HL-60/S4 treated with retinoic acid at 250 ng/mL for 4 days and 3 days (cell line): ENCODE data around the gene TGFBR2.

Experiments used
- in situ Hi-C: fragments of 300-500 bp; cut with MboI; formaldehyde crosslinking; loops from 2 replicates; pipeline ENCODE4 v1.7.0; 2022; ENCODE audit warnings: low sequenced_read_pairs

Gene TGFBR2

DNA sequence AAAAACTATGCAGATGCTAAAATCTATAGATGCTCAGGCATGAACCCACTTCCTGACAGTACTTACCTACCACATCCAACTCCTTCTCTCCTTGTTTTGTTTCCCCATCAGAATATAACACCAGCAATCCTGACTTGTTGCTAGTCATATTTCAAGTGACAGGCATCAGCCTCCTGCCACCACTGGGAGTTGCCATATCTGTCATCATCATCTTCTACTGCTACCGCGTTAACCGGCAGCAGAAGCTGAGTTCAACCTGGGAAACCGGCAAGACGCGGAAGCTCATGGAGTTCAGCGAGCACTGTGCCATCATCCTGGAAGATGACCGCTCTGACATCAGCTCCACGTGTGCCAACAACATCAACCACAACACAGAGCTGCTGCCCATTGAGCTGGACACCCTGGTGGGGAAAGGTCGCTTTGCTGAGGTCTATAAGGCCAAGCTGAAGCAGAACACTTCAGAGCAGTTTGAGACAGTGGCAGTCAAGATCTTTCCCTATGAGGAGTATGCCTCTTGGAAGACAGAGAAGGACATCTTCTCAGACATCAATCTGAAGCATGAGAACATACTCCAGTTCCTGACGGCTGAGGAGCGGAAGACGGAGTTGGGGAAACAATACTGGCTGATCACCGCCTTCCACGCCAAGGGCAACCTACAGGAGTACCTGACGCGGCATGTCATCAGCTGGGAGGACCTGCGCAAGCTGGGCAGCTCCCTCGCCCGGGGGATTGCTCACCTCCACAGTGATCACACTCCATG lies 65.3 kb downstream of the TGFBR2 start:
- in situ Hi-C loops: no loop called here

DNA sequence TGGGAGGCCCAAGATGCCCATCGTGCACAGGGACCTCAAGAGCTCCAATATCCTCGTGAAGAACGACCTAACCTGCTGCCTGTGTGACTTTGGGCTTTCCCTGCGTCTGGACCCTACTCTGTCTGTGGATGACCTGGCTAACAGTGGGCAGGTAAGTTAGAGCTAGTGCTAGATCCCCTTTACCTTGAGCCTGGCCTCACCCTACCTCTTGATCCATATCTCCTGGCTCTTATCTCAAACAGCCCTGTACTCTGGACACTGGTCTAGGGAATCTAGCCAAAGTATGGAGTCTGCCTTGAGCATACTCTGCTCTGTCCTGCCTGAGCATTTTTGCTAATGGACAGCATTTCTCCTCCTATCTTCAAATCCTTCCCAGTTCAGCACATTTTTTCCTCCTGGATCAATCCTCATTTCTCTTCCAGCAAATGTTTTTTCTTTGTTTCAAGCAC lies 65.9 kb downstream of the TGFBR2 start:
- in situ Hi-C loops: no loop called here

DNA sequence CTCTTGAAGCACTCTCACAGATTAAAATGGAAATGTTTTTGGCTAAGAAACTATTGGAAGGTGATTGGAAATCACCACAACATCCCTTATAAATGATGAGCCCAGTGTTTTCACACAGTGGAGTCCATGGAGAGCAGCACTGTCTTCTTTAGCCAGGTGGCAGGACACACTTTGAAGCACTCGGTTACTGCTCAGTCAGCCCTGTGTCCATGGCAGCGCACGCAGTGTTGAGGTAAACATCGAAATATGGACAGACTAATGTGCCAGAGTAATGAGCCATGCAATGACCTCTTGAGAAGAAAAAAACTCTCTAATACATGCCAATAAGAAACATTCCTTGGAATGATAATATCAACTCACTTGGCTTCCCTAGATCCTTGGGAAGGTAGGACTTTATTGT lies 66.6 kb downstream of the TGFBR2 start:
- in situ Hi-C loops: no loop called here

DNA sequence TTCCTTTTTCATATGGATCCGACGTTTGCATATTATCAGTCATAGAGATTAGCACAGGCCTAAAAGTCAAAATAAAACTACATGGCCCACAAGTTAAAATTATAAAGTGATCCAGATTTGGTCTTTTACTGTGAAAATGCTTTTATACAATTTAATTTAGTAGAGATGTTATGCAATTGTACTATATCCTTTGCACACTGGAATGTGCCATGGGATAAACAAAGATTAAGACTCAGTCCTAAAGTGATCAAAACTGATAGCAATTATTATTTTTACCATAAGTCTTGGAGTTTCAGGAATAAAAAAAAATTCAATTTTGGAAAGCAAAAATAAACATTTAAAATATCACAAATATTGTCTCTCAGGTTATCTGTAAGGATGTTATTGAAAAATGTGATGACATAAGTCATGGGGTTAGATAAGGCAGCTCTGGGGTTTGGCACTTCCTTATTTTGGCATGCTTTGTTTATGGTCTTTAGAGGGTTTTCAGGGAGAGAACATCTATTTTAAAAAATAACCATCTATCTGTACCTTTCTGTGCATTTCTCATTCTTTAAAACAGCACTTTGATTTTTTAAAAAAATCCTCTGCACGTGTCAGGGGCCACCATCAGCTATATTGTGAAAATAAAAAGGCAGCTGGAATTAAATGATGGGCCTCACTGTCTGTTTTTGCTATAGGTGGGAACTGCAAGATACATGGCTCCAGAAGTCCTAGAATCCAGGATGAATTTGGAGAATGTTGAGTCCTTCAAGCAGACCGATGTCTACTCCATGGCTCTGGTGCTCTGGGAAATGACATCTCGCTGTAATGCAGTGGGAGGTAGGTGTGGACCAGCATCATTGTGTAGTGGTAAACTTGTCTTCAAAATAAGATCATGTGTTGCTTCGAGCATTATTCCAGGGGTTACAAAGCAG lies 67.3 kb downstream of the TGFBR2 start:
- in situ Hi-C loops: no loop called here

DNA sequence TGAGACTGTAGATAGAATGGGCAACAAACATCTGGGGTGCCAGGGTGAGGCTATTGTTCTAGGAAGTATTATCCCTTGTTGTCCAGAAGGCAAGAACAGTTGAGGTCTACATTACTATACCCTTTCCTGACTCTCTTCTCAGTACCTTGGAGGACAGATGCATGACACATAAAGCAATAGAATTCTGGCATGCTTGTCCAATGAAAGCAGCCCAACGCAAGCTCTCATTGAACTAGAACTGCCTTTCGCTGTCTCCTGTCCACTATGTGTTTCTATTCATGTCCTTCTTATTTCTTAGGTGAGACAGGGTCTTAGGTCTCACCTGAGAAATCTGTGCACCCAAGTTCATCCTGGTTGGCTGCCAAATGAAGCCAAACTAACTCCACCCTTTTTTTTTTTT lies 68.6 kb downstream of the TGFBR2 start:
- in situ Hi-C loops: no loop called here

DNA sequence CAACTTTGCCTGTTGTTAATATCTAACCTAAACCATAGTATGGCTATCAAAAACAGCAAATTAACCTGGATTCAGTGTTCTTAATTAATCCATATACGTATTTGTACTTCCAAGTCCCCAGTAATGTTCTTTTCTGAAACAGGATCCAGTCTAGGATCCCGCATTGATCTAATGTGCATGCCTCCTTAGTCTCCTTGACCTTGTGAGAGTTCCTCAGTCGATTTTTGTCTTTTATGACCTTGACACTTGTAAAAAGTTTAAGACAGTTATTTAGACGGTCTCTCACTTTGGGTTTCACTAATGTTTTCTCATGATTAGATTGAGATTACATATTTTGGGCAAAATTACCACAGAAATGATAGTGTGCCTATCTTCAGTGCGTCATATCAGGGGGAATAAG lies 69.4 kb downstream of the TGFBR2 start:
- in situ Hi-C loops: no loop called here

DNA sequence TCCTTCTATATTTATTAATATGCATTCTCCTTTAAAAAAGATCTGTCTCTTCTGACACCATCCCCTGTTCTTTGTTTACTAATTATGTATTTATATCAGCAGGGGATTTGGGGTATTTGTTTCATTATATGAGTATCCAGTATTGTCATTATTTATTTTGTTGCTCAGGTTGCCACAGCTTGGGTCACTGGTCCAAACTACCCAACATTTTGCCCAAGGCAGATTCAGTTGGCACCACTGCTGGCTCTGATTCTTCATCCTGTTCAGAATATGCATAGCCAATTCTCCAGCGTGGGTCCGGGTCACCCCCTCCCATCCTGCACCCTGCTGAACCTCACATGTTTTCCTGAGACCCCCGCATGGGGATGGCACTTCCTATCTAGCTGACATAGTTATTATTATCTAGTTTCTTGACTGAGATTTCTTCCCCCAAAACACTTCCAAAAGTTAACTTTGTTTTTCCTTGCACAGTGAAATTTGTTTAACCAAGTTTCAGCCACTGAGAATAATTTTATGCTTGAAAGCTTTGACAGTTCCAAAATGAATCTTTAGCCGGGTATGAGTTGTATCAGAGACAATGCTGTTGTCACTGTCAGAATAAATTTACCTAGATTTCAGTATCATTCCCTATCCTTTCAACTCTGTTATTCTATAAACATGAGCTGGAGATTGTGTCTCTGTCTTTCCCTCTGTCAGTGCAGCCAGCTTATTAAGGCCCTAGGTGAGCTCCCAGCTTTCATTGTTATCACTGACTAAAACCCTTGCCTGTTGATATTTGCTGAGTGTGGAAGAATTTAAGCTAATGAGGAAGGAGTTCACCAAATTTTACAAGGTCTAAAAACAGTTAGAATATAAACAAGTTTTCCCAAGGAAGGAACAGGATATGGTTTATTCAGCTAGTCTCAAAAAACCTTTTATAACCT lies 70.3 kb downstream of the TGFBR2 start:
- in situ Hi-C loops: no loop called here

DNA sequence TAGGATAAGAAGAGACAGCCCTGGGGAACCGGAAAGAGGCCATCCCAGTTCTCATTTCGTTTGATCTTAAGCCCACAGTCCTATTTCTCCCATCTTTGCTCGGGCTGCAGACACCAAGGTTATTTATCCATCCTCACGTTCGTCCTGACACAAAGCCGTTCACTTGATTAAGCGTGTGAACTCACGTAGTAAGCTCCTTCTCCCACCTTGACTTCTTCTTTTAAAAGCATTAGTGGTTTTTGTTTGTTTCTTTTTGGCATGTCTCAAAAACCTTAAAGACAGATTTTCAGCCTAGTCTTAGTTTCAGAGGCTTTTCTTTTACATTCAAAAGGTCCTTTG lies 70.9 kb downstream of the TGFBR2 start:
- in situ Hi-C loops: no loop called here

DNA sequence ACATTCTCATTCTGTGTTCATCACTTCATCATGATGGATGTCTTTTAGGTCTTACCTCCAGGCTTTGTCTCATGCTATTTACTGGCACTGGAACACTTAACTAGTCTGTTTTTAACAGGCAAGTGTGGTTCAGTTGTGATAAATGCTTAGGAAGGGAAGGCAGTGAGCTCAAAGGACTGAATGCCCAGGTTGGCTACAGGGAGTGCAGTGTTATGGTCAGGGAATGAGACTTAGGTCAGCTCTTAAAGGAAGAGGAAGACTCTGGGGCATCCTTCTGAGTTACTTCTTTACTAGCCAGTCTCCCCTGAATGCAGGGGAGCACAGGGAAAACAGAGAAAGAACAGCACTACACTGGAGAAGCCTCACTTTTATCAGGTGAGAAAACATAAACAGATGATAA lies 72.6 kb downstream of the TGFBR2 start:
- in situ Hi-C loops: no loop called here

DNA sequence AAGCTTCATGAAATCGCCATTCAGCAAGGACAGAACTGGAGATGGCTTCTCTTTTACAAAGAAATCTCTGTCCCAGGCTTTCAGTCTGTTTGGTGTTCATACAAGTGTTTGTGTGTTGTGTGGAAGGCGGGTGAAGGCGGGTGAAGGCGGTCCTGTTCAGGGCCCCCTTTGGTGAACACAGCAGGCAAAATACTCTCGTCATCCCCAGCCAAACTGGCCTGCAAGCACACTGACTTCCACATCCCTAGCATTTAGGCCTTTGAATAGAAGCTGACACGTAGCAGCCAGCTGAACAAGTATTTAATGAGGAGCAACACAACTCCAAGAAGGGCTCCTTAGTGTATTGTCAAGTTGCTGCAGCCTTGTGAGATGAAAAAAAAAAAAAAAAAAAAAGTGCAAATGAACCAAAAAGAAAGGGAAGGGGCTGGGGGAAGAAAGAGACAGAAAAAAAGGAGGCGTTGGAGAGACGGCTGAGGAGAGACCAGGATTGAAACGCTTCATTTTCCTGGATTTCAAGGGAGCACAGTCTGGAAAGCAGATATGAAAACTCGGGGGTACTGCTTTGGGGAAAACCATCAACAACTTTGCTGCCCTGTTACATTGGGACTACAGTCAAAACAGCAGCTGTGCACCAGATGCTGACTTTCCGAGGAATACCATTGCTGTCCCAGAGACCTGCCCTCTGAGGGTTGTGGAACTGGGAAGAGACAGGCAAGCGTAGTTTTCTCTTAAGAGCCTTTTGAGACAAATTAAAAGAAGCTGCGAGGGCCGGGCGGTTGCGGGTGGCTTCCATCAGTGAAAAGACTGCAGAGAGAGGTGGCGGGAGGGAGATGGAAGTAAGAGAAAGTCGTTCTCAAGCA lies 74.6 kb downstream of the TGFBR2 start:
- in situ Hi-C loops: no loop called here

DNA sequence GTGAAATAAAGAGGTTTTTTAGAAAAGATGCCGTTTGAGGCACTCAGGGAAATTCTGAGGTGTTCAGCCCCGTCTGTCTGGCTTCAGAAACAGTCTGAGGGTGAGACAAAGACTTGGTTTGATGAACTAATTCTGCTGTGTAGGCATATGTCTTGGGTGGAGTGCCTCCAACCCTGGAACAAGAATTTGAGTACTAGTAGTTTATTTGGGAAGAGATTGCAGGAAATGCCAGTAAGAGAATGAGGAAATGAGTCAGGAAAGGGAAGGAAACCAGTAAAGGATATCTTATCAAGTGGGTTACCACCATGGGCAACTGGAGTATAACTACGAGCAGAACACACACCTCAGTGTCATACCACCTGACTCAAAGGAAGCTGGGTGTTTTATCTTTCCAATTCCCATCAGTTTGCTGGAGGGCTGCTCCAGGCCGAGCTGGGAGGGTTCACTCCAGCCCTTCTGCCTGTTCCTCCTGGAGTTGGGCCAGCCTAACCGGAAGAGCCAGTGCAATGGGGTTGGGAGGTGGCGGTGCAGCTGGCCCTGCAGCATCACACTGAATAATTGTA lies 75.3 kb downstream of the TGFBR2 start:
- in situ Hi-C loops: no loop called here

DNA sequence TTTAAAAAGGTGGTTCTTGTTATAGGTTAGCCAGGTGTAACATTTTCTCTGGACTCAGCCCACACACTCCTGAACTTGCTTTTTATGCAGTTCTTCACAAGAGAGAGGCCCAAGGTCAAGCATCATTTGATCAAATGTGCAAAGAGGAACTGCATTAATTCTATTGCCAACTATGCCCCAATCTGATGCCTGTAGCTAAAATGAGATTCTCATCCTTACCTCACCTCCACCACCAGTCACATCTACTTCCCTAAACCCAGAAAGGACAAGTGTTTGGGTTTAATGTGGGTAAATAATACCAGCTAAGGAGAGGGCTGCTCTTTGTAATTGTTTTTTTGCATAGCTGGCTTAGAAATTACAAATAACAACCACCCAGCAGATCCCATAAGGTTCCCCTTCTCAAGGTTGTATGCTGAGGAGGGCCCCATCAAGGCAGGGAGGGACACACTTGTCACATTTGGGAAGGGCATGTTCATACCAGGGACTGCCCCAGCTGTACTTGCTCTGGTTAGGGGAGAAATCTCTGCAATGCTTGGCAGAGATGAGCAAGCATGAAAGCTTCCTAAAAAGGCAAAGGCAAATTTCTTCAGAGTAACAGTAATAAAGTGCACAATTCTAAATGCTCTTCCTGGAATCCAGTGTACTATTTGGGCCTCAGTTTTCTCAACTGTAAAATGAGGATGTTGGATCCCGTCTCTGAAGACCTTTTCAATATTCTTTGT lies 76.2 kb downstream of the TGFBR2 start:
- in situ Hi-C loops: no loop called here

DNA sequence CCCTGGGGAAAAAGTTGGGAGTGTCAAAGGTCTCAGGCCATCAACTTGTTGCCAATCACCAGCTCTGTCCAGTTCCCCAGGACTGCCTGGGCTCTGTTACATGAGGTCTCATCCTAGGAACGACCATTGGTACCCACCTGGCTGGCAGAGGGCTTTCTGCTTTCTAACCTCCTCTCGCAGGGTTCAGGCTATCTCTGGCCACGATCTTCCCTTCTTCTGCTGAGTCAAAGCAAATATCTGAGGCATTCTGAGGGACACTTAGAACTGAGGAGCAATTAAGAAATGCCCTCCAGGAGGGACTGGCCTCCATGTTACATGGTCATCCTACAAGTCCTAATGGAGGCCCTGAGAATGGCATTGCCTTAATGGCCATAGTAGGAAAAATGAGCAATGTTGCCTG lies 77.4 kb downstream of the TGFBR2 start:
- in situ Hi-C loops: no loop called here

DNA sequence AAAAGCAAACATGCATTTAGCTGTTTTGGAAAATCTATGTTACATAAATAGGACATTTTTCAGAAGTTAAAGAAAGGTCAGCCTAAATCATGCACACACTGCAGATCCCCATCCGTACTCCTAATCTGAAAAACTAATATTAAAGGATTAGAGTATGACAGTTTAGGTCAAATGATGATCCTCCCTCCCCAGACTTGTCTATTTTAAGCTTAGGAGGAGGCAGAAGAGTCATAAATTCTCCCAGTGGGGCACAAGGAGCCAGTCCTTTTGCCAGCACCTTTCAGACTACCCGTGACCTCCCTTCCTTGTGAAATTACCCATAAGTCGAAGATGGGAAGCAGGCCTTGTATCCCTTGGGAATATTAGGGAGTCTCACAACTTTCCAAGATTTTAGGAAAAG lies 78.0 kb downstream of the TGFBR2 start:
- in situ Hi-C loops: no loop called here

DNA sequence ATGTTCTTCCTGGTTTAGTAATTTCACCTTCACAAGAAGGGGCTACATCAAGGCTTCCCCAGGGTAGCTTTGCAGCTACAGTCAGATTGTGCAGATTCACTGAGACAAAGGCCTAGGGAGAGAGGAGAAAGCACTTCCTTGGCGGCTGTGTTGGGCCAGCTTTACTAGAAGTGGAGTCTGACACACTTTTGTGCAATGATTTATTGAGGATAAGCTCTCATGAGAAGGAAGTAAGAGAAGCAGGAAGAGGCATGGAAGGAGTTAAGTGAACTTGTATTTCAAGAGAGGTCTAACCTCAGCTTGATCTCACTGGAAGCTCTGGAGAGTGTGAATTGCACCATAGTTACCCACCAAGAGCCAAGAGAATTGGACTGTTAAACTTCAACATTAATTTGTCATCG lies 78.9 kb downstream of the TGFBR2 start:
- in situ Hi-C loops: no loop called here

DNA sequence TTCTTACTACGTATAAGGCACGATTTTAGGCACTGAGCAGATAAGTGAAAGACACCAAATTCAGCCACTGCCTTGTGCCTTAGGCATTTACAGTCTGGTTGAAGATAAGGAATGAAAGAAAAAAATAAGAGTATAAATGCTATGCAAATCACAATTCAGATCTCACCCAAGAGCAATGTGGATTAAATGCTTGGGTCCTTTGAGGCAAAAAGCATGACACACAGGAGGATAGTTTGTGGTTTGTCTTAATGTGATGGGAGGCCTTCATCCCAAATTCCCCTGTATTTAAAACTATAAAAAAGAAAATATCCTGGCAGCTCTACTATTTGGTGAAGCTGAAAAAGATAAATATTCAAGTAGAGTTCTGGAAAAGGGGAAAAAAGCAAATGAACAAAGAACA lies 79.8 kb downstream of the TGFBR2 start:
- in situ Hi-C loops: no loop called here

DNA sequence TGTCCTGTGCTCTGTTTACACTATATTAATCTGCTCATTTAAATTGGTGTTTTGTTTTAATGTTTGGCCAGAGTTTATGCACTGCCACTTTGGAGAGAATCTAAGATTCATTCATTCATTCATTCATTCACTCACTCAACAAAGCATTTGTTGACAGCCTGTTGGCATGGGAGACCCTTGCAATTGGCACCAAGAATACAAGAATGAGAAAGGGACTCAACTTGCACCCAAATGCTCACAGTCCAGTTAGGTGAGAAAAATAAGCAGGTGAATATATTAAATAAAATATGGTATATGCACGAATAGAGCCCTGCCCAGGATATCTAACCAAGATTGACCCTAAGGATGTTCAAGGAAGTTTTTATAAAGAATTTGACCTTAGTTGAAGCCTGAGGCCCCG lies 80.4 kb downstream of the TGFBR2 start:
- in situ Hi-C loops: no loop called here

DNA sequence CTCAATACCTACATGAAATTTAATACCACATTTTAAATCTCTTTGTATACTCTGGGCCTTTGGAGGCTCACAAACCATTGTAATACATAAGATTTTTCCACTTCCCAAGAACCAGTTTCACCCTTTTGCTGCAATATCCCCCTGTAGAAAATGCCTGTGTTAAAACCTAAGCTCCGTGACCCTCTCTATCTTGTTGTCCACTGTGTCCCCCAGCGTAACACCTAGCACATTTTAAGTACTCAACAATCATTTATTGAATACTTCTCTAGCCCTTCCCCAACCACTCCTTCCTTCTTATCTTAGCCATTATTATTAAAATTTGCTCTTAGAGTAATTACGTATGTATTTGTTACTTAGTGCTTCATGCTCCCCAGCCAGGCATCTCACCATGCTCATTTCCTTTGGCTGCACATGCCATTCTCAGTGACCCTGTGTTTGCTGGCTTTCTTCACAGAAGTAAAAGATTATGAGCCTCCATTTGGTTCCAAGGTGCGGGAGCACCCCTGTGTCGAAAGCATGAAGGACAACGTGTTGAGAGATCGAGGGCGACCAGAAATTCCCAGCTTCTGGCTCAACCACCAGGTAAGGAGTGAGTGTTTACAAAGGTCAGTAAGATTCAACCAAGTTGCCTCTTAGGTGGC lies 81.6 kb downstream of the TGFBR2 start:
- in situ Hi-C loops: no loop called here
